ENCODE results near the gene AMBRA1. TPM values are rescaled to one million over a fixed set of nuclear protein-coding genes. Genes with fewer than 3 reads are reported as not detected.

Gene AMBRA1
- total RNA-seq, 1 experiment from 2014 or later, result 16.1 TPM

DNA sequence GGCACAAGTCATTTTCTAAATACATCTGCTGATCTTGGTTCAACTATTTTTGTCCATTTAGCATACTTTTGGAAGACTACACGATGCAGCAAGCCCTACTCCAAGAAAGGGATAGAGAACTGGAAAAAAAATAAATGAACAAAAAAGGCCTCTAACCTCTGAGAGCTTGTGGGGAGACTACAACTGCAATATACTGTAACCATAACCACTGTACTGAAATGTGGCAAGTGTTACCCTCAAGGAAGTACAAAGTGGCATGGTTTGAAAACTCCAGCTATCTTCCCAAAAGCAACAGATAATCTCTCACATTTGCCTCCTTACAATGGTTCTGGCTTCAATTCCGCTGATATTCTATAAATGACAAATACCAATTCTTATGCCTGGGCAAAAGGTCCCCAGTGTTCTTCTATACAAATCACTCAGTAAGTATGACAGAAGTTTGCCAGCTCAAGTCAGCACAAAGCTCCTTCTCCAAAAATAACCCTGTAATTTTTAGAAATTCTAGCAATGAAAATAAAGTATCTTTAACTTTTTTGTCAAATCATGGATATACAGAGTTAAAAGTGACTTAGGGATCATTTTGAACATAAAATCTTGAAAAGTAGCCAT is 22.9 kb downstream of the AMBRA1 start:
- DNase-seq (ENCODE audit: low read depth), result no peak

DNA sequence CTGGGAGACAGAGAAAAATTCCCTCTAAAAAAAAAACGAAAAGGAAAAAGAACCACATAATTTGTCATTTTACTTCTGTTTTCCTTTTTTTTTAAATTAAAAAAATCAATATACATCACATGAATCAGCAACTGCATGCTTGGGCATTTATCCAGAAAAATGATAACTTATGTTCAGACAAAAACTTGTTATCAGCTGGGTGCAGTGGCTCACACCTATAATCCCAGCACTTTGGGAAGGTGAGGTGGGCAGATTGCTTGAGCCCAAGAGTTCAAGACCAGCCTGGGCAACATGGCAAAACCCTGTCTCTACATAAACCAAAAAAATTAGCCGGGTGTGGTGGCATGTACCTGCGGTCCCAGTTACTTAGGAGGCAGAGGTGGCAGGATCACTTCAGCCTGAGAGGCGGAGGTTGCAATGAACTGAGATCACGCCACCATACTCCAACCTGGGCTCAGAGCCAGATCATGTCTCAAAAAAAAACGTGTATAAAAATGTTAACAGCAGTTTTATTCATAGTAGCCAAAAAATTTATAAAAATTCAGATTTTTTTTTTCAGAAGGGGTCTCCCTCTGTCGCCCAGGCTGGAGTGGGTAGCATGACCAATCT is 28.5 kb downstream of the AMBRA1 start:
- no peak for DNase-seq (ENCODE audit: low read depth)

DNA sequence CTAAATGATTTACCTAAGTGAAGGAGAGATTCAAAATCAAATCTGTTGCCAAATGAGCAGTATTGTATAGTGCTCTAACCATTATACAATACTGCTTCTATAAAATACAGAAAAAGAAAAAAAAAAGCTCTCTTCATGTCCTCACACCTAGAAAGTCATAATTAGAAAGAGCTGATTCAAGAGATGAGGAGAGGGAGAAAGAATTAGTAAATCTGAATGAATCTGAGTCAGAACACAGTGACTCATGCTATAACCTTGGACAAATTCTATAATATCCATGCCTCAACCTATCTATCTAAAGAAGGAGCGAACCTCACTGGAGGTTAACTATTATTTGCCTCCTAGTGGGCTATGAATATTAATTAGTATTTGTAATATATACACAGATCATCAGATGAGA is 29.4 kb downstream of the AMBRA1 start:
- no peak for DNase-seq (ENCODE audit: low read depth)

DNA sequence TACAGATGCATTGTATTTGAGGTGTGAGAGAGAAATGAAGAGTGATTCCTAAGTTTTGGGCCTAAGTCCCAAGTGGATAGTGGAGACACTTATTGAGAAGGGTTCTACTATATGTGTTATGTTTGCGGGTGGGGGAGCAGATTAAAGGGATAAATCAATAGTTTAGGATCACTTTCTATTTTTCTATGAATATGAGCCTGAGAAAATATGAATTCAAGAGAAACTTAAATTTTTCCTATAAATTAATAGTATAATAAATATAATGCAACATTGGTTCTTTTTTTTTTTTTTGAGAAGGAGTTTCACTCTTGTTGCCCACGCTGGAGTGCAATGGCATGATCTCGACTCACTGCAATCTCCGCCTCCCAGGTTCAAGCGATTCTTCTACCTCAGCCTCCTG is 31.3 kb downstream of the AMBRA1 start:
- DNase-seq (ENCODE audit: low read depth), result no peak

DNA sequence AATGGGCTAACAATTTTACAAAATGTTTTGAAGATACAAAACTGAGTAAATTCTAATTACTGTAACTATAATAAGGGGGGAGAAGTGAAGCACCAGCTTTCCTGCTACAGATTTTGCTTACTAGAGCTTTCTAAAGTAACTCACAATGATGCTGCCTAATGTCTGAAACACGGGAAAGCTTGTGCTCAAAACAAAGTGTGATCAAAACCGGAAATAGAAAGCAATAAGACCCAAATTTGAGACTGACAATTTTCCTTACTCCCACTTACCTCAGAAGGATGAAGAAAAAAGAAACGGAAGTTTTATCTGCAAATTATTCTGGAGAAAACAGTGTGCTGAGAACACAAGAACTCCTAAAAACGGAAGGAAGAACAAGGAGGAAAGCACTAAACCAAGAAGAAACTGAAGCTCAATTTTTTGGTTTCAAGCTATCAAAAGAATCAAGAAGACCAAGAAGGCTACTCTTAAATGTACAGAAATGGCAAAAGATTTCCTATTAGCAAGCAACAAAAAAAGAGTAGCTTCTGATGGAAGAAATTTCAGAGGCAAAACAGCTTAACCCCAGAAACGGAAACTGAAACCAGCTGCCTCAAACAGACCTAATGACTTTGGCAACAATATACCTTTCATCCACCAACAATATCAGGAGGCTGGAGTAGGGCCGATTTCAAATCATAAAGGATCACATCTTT is 33.4 kb downstream of the AMBRA1 start:
- DNase-seq (ENCODE audit: low read depth), result peak; percentile 31

DNA sequence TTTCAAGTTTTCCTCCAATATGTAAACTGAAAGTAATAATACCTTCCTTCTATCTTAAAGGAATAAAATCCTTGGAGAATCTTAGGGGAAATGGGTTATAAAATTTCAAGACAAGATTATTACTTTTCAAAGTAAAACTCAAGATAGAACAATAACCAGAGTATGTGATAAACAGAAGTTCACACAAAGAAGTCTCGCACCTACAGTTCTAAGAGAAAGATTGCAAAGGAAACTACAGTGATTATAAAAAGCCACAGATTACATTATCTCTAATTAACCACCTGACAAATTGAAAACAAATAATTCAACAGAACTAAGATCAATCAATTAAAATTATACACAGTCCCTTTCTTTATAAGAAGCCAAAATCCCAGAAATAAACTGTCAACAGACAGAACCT is 34.0 kb downstream of the AMBRA1 start:
- no peak for DNase-seq (ENCODE audit: low read depth)

DNA sequence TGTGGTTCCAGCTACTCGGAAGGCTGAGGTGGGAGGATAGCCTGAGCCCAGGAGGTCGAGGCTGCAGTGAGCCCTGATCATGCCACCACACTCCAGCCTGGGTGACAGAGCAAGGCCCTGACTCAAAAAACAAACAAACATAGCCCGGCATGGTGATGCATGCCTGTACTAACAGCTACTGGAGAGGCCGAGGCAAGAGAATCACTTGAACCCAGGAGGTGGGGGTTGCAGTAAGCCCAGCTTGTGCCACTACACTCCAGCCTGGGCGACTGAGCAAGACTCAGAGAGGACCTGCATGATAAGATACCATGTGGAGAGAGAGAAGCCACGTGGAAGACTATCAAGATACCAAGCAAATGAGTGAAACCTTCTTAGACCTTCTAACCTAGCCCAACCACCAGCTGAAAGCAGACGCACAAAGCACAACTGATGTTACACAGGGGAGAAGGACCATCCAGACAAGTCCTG is 36.1 kb downstream of the AMBRA1 start:
- DNase-seq (ENCODE audit: low read depth), result peak; percentile 56

DNA sequence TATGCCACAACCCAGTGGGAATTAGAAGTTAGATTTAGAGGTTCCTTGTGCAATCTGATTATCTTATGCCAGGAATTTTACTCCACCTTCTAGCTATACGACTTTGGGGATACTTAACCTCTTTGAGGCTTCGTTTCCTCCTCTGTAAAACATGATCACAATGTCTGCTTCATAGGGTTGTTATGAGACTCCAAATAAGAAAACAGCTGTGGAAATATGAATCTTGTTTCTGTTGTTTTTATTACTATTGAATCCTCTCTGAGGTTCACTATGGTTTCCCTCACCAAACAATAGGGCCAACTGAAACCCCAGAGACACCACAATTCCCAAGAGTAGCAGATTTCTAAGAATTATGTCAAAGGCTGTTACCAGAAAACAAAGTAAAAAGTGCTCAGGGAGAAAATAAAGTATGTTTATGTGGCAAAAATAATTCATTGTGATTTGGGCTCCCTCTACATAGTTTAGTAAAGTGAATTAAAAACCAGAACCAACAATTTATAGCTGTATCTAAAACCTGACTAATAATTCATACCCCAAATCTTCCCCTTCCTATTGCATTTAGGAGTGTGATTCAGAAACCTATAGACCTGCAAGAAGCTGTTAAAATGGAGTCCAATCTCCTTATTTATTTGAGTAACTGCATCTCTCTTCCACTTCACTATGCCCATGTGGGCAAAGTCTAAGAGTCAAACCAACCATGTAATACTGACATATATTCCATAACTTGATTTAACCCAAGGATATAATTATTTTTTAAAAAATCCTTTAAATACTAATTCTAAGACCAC is 38.4 kb downstream of the AMBRA1 start:
- no peak for DNase-seq (ENCODE audit: low read depth)

DNA sequence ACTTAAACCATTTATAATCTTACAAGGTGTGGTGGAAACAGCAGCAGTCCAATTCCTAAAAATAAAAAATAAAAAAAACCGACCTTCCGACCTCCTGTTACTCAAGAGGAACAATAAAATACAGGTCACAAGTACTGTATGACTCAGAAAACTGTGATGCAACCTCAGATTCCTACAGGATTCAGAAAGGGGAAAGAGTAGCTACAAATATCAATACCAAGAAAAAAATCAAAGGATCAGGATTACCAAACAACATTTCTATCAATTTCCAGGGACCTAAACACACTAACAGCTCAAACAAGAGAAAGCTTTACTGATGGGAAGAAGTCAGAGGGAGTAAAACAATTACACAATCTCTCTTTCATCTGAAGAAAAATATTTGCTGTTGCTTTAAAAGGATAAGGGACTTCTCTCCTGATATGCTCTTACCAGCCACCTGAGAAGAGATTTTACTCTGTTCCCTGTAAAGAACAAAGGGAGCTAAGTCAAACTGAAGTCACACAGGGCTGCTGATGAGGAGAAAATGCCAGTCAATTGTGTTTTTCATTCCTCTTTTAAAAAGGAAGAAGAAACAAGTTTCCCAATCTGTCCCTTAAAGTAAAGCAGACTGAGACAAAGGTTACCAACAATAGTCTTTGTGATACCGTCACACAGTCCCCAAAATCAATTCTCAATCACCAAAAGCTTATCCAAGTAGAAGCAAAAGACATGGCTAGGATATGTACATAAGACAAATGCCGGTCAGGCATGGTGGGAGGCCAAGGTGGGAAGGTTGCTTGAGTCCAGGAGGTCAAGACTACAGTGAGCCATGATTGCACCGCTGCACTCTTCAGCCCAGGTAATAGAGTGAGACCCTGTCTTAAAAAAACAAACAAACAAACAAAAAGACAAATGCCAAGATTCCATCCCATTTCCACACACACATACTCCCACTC is 39.3 kb downstream of the AMBRA1 start:
- DNase-seq (ENCODE audit: low read depth), result peak; percentile 51

DNA sequence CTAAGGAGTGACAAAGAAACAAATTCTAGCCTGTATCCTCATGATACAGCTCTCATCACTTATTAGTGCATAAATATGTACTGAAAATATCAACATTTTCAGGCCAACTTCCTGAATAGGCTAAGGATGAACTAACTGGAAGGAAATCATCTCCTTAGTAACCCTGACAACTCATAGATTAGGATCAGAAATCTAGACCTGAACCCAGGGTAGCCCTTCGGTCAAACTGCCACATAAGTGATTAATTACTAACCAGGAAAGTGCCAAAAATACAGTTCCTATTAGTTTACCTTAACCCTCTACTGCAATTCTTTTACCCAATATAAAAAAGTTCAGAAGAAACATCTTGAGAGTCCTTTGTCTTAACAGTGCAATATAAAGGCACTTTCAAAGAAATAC is 40.0 kb downstream of the AMBRA1 start:
- no peak for DNase-seq (ENCODE audit: low read depth)

DNA sequence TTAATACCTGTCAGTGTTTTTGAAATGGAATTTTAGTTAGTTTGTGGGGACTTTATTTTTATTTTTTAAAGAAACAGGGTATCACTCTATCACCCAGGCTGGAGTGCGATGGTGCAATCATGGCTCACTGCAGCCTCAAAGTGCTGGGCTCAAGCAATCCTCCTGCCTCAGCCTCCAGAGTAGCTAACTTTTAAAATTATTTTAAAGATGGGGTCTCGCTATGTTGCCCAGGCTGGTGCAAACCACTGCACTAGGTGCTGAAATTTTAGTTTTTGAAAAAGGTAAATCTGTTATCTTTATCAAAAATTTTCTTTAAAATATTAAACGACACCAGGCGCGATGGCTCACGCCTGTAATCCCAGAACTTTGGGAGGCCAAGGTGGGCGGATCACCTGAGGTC is 42.6 kb downstream of the AMBRA1 start:
- no peak for DNase-seq (ENCODE audit: low read depth)

DNA sequence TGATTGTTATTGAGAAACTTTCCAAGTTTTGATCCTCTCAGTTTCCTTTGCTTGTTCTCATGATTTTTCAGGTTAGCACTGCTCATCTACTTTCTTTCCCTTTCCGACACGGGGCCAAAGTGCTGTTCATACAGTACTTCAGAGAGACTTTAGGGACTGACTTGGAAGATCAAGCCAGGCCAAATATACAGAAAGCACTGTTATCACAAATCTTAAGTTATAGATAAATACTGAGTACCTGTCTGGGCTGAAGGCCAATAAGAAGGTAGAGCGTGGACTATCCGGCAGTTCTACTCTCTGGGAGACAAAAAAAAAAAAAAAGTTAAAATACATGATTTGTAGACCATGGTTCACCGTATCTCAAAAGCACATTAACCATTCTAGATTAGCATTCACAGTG is 46.2 kb downstream of the AMBRA1 start:
- DNase-seq (ENCODE audit: low read depth), result no peak

DNA sequence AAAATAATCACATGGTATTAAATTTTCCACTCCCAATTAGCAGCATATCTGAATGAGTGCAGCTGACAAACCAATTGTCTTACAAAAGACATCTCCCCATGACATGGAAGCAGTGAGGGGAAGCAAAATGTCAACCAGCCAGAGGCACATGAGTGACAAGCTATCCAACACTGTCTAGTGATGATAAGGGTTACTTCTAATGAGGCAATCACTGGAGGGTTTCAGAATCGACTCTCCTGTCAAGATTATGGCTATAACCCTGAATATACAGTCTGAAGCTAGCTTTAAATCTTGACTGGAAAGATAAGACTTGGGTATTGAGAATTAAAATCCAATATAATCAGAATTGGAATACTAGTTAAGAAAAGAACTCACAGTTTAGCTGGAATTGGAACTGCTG is 50.3 kb downstream of the AMBRA1 start:
- no peak for DNase-seq (ENCODE audit: low read depth)

DNA sequence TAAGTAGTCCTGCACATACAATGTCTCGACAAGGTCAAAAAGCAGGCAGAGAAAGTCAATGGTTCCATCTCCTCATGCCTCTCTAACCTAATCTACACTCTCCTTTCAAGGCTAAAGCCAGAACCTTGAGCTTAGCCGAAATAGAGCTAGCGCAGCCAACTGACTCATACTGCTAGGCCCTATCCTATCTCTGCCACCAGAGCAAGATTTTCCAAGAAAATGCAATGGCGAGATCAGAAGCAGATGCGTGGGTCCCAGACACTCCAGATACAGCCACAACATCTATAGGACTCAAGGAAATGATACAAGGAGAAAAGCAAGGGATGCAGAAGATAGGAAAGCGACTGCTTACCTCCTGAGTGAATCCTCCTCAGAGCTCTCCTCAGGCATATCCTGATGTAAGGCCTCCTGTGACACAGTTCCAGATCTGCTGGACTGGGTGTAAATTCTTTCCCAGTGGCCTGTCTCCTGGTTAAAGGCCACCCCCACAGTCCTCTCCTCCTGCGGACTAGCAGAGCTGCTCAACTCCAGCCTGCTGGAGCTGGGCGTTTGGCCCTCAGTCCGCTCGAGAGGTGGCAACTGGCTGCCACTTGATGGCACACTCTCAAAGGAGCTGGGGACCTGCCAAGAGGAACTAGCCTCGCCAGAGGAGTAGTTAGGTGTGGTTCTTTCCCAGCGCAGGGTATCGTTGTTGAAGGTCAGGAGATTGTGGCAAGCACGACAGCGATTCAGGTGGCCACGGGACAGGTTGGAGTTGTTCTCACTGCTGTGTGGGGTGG is 52.0 kb downstream of the AMBRA1 start:
- no peak for DNase-seq (ENCODE audit: low read depth)

DNA sequence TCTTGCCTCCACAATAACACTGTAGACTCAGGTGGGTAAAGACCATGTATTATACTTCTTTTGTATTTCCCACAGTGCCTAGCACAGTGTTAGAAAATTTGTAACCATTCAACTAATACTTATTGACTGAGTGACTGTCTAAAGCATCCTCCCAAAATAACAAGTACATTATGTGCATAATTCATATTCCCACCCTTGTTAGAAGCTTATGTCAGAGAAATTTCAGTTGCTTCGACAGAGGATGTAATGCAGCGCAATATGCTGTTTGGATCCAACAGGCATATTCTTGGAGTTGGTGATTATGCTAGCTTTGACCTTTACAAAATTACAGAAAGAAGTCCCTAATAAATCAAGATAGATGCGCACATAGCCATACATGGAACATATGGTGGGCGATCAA is 53.0 kb downstream of the AMBRA1 start:
- no peak for DNase-seq (ENCODE audit: low read depth)

DNA sequence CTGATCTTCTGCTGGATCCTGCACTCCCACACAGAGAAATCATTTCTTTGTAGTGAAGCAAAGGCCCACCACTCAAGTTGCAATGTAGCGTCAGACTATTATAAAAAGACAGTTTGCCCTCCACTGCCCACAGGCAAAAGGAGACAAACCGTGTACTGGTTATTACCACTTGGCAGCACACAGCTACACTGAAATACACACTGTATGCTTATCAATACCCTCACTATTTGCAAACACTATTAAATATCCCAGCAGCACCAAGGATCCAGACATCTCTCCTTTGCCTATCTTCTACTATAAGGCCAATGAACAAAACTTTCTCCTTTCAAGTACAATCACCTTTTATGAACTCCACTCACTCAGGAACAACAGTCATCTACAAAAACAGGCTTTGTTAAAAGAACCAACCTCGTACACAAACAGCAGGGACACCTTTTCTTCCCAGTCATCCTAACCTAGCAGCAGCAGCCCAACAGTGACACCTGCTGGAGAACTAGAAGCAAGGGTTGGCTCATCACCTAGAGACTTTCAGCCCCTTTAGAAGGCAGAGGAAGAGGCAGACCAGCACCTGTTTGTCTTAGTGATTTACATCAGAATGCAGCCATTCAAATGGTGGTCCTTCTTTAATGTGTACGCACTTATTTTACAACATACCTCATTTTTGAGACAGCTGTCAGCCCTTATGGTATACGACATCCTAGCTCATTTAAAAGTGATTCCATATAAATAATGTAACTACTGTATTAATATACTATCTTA is 56.1 kb downstream of the AMBRA1 start:
- peak; percentile 74 for DNase-seq (ENCODE audit: low read depth)

DNA sequence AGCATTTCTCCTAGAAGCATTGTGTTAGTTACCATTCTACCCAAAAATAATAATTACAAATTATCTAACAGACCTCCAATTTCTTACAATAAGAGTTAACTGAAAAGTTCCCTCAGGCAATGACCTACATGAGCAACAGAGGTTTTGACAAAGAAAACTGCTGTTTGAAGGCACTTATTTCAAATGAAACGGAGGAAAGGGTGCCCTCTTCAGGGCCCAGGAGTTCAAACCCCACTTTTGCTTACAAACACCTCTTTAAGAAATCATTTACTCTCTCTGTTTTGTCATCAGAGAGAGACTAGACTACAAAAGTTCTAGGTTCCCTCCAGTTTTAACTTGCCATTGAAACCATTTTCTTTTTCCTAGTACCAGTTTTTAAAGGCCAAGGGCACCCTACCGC is 56.7 kb downstream of the AMBRA1 start:
- DNase-seq (ENCODE audit: low read depth), result no peak

DNA sequence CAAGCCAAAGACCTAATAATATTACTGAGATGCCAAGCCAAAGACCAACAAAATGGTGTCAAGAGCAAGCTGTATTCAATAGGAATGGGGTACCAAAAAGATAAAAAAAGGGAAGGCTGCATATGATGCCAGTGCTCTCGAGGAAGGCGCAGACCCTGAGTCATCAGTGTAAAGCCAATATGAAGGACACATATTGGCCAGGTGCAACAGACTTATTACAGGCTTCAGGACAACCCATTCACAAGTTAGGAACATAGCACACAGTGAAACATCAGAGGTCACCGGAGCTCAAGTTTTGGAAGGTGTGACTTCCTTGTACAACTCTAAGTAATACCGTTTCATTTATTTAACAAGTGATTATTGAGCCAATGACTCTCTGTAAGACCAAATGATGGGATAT is 58.1 kb downstream of the AMBRA1 start:
- DNase-seq (ENCODE audit: low read depth), result no peak

DNA sequence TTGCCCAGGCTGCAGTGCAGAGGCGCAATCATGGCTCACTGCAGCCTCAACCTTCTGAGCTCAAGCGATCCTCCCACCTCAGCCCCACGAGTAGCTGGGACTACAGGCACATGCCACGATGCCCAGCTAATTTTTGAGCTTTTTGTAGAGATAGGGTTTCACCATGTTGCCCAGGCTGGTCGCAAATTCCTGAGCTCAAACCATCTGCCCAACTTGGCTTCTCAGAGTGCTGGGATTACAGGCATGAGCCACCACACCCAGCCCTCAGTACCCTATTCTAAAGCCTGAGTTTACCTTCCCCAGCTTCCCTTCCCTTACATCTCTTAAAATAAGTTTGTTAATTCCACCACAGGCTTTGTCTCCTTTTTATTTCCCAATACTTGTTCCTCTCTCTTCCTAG is 59.1 kb downstream of the AMBRA1 start:
- no peak for DNase-seq (ENCODE audit: low read depth)
